SK-N-MC (cell line): Measurements from ENCODE around the gene ARL4D.
"Not testable (repeated sequence)": the region's sequence is repeated elsewhere in the genome, so short reads cannot be mapped to it uniquely, and the experiment has no call there.

Experiments
- EZH2 ChIP-seq: fragments of 200-600 bp; sonication (generic); IDR thresholded peaks from one replicate; pipeline ENCODE4 v1.6.1; 2017; ENCODE audit warnings: antibody characterized with exemption
- FOXP2 ChIP-seq: optimal IDR thresholded peaks from 2 replicates; pipeline ENCODE3; 2011; ENCODE audit warnings: mild to moderate bottlenecking, moderate library complexity; ENCODE audit not compliant: insufficient read depth; ENCODE audit errors: extremely low read length, control extremely low read depth
- POLR2AphosphoS5 ChIP-seq: IDR thresholded peaks from 2 replicates; pipeline ENCODE4 v1.6.1; 2012; ENCODE audit warnings: mild to moderate bottlenecking, low read depth, low read length, borderline replicate concordance

DNA sequence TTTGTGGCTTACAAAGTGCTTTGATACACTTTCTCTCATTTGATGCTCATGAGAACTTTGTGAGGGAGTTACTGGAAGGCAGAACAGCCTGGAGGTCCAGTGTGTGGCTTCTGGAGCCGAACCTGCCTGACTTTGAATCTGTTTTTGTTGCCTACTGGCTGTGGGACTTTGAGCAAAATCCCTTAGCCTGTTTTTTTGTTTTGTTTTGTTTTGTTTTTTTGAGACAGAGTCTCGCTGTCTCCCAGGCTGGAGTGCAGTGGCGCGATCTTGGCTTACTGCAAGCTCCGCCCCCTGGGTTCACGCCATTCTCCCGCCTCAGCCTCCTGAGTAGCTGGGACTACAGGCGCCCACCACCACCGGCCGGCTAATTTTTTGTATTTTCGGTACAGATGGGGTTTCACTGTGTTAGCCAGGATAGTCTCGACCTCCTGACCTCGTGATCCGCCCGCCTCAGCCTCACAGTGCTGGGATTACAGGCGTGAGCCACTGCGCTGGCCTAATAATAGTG, 20.6 kb downstream of the ARL4D start:
- TF ChIP-seq EZH2, POLR2AphosphoS5, FOXP2: not testable (repeated sequence)
